ENCODE data around the gene STRAP. TPM values are rescaled to one million over a fixed set of nuclear protein-coding genes. Genes with fewer than 3 reads are reported as not detected.

STRAP gene
- total and polyA plus RNA-seq, 2 of the 13 experiments (the other 11 are each of a cell fraction or from before 2014, with no cell fraction given): 66.9 to 118 TPM

- TF ChIP-seq MXD3 (CRISPR knock-in tag; IDR thresholded peaks at IDR 0.05) (0 out of 2 replicates have a peak, but pooled peaks have one; percentile 49), KAT2B (IDR thresholded peaks at IDR 0.05; ENCODE audit: borderline replicate concordance, low read depth, low read length) (no peak), MEIS2 (CRISPR knock-in tag; IDR thresholded peaks at IDR 0.05) (no peak; the same call in 1 of the 2 replicates), GTF2F1 (IDR thresholded peaks at IDR 0.05; ENCODE audit: low read length) (no peak), ISL2 (CRISPR knock-in tag; IDR thresholded peaks at IDR 0.05) (peak; percentile 21; the same call in 1 of the 2 replicates), SP140L (CRISPR knock-in tag; IDR thresholded peaks at IDR 0.05; ENCODE audit: borderline replicate concordance) (no peak), CHD4 (IDR thresholded peaks at IDR 0.05; ENCODE audit: borderline replicate concordance, low read length) (no peak), ADNP (CRISPR knock-in tag; IDR thresholded peaks at IDR 0.05) (no peak), POGK (CRISPR knock-in tag; conservative IDR thresholded peaks at IDR 0.05) (0 out of 2 replicates have a peak, but pooled peaks have one; percentile 46), ZNF580 (CRISPR knock-in tag; IDR thresholded peaks at IDR 0.05; ENCODE audit: borderline replicate concordance, low read depth) (0 out of 2 replicates have a peak, but pooled peaks have one; percentile 22), ZNF768 (CRISPR knock-in tag; IDR thresholded peaks at IDR 0.05) (peak; percentile 78), GFI1 (CRISPR knock-in tag; IDR thresholded peaks at IDR 0.05; ENCODE audit: borderline replicate concordance) (no peak), ONECUT2 (CRISPR knock-in tag; IDR thresholded peaks at IDR 0.05) (no peak), MYPOP (CRISPR knock-in tag; IDR thresholded peaks at IDR 0.05) (peak; percentile 78), RXRB (CRISPR knock-in tag; IDR thresholded peaks at IDR 0.05; ENCODE audit: borderline replicate concordance) (no peak), GMEB1 (CRISPR knock-in tag; IDR thresholded peaks at IDR 0.05; ENCODE audit: borderline replicate concordance) (peak; percentile 17; the same call in 1 of the 2 replicates), TAF1 (CRISPR knock-in tag; IDR thresholded peaks at IDR 0.05) (peak; percentile 74), HNRNPLL (IDR thresholded peaks at IDR 0.05; ENCODE audit: low read depth, low read length, poor library complexity, severe bottlenecking) (peak; percentile 95), ZNF597 (CRISPR knock-in tag; IDR thresholded peaks at IDR 0.05) (no peak), IKZF5 (CRISPR knock-in tag; IDR thresholded peaks at IDR 0.05) (no peak; the same call in 1 of the 2 replicates), ZNF75D (CRISPR knock-in tag; IDR thresholded peaks at IDR 0.05; ENCODE audit: borderline replicate concordance) (no peak)
Observed at GRCh38 chr12:15910864-15911721, 28.9 kb downstream of the STRAP start, which contains the start of gene DERA (continued).

All from HepG2 (cell line).